Muscle of back (tissue), 11 donors: ENCODE results near the gene GAL3ST2. TPM values are rescaled to one million over a fixed set of nuclear protein-coding genes. Genes with fewer than 3 reads are reported as not detected.
A peak's percentile ranks its signal among the peaks of the same experiment; 100 is the strongest.
"Not testable (repeated sequence)": the region's sequence is repeated elsewhere in the genome, so short reads cannot be mapped to it uniquely, and the experiment has no call there.

ENCODE experiments used
- DNase-seq, 3 donors: peaks; one replicate each; pipeline versions ENCODE4 v3.0.0 to v3.0.0-alpha.2; 2013
- polyA plus RNA-seq, 10 donors: library from polyadenylated mRNA; unstranded; fragments of 120-200 nt; gene quantifications; one replicate each; pipeline ENCODE4 v1.2.1, GENCODE V29; 2013; ENCODE audit not compliant: insufficient read length in 10 of 10

Gene GAL3ST2
- polyA plus RNA-seq, 10 donors = 0.15 to 0.26 (median 0.17) TPM; not detected in 7

- DNase-seq = not testable (repeated sequence)
Observed at GRCh38 chr2:241819947-241820624, 43.5 kb downstream of the GAL3ST2 start.

- DNase-seq = no peak
Observed at GRCh38 chr2:241820625-241821384, 44.2 kb downstream of the GAL3ST2 start.

- DNase-seq = no peak
Observed at GRCh38 chr2:241821460-241822263, 45.0 kb downstream of the GAL3ST2 start.

DNA sequence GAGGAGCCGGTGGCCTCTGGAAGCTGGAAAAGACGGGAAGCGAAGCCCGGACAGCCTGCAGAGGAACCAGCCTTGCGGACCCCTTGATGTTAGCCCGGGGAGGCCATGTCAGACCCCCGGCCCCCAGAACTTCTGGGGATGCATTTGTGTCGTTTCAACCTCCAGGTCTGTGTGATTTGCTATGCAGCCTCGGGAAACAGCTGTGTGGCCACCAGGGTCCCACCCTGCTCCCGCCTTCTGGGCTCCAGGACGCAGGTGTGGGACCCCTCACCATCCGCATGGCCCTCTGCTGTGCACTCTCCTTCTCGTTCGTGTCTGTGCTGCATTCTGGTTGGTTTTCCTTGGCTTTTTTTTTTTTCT is 45.6 kb downstream of the GAL3ST2 start:
- no peak for DNase-seq

DNA sequence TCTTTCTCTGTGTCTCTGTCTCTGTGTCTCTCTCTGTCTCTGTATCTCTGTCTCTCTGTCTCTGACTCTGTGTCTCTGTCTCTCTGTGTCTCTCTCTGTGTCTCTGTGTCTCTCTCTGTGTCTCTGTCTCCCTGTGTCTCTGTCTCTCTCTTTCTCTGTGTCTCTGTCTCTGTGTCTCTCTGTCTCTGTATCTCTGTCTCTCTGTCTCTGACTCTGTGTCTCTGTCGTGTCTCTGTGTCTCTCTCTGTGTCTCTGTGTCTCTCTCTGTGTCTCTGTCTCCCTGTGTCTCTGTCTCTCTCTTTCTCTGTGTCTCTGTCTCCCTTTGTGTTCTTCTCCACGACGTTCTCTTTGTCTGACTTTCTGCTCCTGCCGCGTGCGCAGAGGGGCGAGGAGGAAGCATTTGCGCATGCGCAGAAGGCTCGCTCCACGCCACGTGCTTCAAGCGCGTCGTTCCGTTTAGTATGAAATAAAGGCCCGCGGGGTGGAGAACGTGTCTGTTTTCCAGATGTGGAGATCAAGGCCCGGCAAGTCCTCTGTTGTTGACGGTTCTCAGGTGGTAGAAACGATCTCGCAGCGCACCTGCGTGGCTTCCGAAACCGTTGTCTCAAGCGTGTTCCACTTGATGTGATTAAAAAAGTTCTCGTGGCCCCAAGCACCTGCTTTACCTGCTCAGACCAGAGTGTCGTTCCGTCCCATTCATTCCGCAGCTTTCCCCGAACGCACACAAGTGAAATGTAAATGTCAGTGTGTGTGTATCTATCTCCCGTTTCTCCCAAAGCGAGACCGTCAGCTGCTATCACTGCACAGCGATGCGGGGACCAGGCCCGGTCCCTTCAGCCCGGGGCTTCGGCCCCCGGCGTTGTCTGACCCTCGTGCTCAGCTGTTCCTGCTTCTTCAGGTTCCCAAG is 47.2 kb downstream of the GAL3ST2 start:
- not testable (repeated sequence) for DNase-seq

DNA sequence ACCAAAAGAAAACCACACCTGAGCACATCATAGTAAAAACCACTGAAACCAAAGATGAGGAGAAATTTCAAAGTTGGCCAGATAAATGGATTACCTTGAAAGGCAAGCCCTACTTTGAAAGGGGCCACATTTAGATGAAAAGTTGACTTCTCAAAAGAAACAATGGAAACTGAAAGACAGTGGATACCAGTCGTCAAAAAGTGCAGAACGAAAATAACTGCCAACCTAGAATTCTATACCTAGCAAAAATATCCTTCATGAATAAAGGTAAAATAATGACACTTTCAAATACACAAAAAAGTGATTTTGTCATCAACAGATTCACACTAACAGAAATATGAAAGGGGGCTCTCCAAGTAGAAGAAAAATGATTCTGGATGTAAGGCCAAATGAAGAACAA is 50.8 kb downstream of the GAL3ST2 start:
- DNase-seq = no peak

DNA sequence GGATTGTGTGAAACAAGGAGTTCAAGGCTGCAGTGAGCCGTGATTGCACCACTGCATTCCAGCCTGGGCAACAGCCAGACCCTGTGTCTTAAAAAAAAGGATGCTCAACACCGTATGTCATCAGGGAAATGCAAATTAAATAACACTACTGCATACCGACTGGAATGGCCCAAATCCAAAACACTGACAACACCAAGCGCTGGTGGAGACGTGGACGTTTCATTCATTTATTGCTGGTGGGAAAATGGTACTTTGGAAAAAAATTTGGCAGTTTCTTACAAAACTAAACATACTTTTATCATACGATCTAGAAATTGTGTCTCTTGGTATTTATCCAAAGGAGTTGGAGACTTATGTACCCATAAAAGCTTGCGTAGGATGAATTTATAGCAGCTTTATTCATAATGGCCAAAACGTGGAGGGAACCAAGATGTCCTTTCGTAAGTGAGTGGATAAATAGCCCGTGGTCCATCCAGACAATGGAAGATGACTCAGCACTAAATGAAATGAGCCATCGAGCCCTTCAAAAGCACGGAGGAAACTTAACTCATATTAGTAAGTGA is 56.6 kb downstream of the GAL3ST2 start:
- peak in 2 of 3 donors; percentile 10 to 18 for DNase-seq

GRCh38 chr2:241833756-241834526 is 57.3 kb downstream of the GAL3ST2 start:
- DNase-seq = not testable (repeated sequence)

DNA sequence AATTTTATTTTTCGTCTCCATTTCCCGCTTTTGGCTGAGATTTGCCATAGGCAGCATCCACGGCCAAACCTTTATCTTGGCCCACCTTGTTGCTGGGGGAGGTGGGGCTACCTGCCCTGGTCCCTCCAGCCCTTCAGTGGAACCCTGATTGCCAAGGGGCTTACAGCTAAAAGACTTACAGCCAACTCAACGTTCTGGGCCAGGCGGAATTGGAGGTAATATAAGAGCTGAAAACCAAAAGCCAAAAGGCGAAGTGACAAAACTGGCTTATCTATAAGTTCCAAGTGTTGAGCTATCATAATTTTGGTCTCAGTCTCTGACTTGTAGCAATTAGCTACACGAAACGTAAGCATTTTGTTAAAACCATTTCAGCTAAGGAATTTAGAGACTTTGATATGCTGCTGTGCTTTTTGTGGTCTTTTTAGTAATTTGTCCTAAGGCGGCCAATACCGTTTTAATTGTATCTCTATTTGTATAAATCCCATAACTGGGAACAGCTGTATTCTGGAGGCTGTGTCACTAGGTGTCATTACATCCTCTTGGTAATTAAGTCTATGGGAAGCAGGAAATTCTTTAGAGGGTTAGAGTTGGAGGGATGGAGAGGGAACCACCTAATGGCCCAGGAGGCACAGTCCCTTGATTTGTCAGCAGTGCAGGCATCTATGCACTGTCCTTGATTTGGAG is 58.0 kb downstream of the GAL3ST2 start:
- DNase-seq = no peak

DNA sequence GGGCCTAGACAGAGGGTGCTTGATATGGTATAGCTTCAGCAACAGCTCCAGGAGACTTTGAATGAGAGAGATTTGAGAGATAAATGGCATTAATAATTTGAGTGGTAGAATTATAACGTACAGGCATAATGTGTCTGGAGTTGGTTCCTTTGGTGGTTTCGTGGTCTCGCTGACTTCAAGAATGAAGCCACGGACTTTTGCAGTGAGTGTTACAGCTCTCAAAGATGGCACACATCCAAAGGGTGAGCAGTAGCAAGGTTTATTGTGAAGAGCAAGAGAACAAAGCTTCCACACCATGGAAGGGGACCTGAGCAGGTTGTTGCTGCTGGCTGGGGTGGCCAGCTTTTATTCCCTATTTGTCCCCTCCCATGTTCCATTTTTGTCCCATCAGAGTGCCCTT is 59.0 kb downstream of the GAL3ST2 start:
- DNase-seq = no peak

DNA sequence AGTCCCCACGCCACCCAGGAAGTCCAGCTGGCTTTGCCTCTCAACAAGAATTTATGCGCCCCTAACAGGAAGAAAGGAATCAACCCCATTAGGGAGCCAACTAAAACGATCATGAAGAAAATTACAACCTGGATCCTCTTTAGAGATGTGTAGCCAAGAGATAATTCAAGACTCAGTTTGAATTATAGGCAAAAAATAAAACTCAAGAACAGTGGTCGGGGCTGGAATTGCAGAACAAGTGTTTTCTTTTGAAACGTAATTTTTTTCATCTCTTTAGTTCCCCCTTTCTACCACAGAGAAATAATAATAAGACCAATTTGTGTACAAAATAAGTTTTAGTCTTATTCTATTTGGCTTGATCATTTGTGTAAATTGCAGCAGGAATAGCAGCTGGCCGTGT is 59.7 kb downstream of the GAL3ST2 start:
- no peak for DNase-seq

DNA sequence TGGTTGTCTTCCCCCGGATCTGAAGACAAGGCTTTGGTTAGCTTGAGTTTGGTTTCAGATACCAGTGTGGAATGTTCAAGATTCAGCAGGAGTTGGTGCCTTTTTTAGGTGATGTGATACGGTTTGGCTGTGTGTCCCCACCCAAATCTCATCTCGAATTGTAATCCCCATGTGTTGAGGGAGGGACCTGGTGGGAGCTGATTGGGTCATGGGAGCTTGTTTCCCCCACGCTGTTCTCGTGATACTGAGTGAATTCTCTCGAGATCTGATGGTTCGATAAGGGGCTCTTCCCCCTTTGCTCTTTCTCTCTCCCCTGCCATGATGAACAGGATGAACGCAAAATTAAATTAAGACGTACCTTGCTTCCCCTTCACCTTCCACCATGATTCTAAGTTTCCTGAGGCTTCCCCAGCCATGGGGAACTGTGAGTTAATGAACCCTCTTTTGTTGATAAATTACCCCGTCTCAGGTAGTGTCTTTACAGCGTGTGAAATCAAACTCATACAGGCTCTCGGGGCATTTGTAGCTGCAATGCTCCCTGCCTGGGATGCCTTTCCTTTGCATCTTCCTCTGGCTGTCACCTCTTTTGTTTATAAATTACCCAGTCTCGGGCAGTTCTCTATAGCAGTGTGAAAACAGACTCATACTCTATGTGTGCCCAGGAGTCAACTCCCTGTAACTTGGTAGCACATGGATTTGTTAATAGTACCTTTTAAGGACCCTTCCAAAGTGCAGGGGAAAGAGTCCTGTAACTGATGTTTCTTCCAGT is 60.8 kb downstream of the GAL3ST2 start:
- no peak for DNase-seq

DNA sequence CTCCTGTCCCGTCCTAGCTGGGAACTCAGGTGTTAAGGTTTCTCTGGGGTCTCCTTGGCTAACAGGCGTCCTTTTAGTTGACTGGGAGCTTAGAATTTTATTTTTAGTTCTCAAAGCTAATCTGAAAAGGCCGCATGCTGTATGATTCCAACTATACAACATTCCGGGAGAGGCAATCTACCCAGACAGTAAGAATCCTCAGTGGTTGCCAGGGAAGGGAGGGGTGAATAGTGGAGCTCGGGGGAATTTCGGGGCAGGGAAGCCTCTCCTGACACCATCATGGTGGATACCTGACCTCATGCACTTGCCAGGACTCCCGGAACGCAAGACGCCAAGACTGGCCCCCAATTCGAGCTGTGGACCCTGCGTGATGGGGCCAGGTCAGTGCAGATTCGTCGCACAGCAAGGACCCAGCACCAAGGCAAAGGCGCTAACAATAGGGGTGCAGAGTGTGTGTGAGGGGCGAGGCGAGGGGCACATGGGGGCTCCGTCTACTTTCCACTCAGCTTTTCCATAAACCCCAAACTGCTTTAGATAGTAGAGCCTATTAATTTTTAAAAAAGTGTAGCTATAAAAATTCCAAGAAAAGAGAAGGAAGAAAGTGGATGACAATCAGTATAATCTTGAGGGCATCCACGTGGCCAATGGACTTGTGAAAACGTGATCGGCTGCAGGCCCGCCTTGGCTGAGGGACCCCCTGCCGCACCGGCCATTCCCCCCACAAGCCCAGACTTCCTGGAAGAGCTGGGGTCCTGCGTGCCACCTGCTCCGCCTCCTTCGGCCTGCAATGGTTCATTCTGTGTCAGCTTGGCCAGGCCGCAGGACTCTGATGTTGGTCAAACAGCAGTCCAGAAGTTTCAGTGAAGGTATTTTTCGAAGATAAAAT is 64.8 kb downstream of the GAL3ST2 start:
- no peak for DNase-seq

DNA sequence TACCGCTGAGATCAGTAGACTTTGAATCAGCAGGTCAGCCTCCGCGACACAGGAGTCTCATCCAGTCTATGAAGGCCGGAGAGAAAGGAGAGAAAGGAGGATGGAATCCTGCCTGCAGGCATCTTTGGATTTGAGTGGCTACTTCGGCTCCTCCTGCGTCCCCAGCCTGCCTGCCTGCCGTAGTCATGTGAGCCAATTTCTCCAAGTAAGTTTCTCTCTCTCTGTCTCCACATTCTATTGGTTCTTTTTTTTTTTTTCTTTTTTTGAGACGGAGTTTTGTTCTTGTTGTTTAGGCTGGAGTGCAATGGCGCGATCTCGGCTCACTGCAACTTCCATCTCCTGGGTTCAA is 65.4 kb downstream of the GAL3ST2 start:
- DNase-seq = no peak

- DNase-seq = peak in 1 of 3 donors; percentile 64
Observed at GRCh38 chr2:241842620-241843211, 66.1 kb downstream of the GAL3ST2 start.

DNA sequence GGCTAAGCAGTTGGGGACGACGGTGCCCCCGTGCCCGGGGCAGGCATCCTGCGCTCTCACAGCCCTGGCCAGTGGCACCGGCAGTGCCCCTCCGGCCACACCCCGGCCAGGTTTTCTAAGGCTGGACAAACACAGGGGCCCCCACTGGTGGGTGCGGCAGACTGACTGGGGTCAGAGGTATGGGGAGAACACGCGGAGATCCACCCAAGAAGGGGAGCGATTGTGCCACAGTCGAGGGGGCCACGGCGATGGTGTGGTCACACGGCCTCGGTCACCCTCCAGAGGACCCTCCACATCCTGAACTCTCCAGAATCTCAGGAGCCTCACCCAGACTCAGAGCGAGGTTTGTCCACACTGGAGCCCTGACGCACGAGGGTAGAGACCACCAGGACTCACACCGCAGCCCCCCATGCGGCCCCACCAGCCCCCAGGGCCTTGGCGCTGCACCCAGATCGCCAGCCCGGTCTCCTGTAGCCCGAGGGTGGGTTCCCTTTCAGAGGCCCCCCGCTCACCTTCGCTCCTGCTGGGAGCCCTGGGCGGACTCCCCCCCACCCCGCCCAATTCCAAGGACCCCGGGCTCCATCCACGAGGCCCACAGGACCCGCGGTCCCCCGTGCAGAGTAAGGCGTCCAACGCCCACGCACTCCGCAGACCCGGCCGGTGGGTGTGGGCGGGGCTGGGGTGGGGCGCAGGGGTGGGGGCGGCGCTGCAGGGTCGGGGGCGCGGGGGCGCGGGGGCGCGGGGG is 66.9 kb downstream of the GAL3ST2 start:
- DNase-seq = no peak
